VCaP (cell line): ENCODE results near the gene MTCH1.

Source experiments
- H3K27ac ChIP-seq: fragments of 450-650 bp; 2 replicates; pipeline ENCODE4 v1.5.1; 2017
- TF ChIP-seq, protein P1 (sequence below): fragments of 450-650 bp; conservative IDR thresholded peaks from 2 replicates; pipeline ENCODE4 v1.5.1; 2017; ENCODE audit warnings: mild to moderate bottlenecking, moderate library complexity

MTCH1 gene

GRCh38 chr6:36924778-36925374 lies 61.1 kb downstream of the MTCH1 start:
- TF ChIP-seq, protein P1, sequence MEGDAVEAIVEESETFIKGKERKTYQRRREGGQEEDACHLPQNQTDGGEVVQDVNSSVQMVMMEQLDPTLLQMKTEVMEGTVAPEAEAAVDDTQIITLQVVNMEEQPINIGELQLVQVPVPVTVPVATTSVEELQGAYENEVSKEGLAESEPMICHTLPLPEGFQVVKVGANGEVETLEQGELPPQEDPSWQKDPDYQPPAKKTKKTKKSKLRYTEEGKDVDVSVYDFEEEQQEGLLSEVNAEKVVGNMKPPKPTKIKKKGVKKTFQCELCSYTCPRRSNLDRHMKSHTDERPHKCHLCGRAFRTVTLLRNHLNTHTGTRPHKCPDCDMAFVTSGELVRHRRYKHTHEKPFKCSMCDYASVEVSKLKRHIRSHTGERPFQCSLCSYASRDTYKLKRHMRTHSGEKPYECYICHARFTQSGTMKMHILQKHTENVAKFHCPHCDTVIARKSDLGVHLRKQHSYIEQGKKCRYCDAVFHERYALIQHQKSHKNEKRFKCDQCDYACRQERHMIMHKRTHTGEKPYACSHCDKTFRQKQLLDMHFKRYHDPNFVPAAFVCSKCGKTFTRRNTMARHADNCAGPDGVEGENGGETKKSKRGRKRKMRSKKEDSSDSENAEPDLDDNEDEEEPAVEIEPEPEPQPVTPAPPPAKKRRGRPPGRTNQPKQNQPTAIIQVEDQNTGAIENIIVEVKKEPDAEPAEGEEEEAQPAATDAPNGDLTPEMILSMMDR = no peak
- no peak overlapping the region for H3K27ac ChIP-seq

DNA sequence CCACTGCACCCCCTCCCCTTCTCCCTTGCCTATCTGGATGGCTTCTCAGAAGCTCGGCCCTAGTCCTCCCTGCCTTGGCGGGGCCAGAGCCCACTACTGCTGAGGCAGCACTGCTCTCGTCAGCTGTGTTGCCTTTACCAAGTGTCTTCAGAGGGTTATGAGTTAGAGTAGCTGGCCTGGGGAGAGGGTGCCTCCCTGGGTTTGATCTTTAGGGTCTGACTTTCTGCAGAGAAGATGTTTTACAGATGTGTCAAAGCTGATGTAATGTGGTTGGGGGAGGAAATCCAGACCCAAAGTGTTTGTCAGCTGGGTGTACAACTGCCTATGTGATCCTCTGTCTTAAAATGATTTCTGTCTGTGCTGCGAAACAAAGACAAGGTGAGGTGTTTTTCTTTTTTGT lies 61.9 kb downstream of the MTCH1 start:
- no peak overlapping the region for H3K27ac ChIP-seq
- TF ChIP-seq, protein P1 = no peak

GRCh38 chr6:36920546-36920945 lies 65.5 kb downstream of the MTCH1 start:
- TF ChIP-seq, protein P1 = no peak
- no peak overlapping the region for H3K27ac ChIP-seq

DNA sequence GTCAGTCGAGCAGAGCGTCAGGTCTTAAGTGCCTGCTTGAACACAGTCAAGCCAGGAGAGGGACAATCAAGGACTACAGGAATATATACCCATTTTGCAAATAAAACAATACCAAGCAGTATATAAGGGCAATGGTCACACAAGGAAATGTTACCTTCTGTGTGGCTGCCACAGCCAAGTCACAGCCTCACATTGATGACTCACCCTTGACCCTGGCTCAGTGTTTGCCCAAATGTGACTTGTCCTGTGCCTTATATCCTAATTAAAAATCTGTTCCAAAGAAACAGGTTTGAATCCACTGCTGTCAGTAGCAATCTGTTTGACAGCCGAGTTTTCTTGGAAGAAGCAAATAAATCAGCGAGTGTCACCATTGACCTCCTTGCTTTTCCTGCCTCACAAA lies 65.9 kb downstream of the MTCH1 start:
- no peak overlapping the region for H3K27ac ChIP-seq
- TF ChIP-seq, protein P1 = no peak
